SH-SY5Y (cell line): ENCODE measurements around the gene TCFL5.

Source experiments
- GATA2 ChIP-seq: IDR thresholded peaks from 2 replicates; pipeline ENCODE4 v1.6.1; 2011; ENCODE audit warnings: mild to moderate bottlenecking, low read depth, low read length
- GATA3 ChIP-seq: IDR thresholded peaks from 2 replicates; pipeline ENCODE4 v1.6.1; 2011; ENCODE audit warnings: low read depth, mild to moderate bottlenecking, low read length, moderate library complexity

DNA sequence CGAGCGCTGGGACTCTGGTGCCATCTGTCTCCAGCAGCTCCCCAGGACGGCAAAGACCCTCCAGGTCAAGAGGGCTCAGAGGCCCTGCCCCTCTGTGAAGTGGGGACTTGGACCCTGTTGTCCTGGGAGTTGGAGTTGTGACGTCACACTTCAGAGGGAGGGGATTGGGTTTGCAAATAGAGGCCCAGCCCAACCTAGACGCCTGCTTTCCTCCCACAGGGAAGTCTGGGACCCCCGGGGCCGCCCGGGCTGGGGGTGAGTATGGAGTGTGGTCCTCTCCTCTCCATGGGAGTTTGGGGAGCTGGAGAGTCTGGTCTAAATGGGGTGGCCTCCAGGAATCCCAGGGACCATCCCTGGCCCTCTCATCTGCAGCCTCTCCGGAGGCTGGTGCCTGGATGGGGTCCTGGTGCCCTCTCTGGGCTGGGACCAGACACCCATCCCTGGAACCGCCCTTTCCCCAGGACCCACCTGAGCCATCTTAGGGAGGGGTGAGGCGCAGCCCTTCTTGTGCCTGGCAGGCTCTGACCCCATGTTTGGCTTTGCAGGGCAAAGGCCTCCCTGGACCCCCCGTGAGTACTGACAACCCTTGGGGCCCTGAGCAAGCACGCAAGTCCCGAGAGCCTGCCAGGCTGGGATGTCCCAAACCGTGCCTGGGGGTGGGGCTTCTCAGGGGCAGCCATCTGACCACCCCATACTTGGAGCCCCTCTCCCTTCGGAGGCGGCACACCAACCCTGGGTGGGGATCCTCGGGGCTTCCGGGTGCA is 40.5 kb downstream of the TCFL5 start:
- no peak for TF ChIP-seq GATA3
- no peak for TF ChIP-seq GATA2
